IMR-90 (cell line): ENCODE data around the gene USH2A.

Source experiments
- BHLHE40 ChIP-seq: fragments of 150-350 bp; IDR thresholded peaks from 2 replicates; pipeline ENCODE4 v1.6.1; 2016; ENCODE audit warnings: mild to moderate bottlenecking, low read depth, low read length
- CEBPB ChIP-seq: IDR thresholded peaks from 2 replicates; pipeline ENCODE4 v1.6.1; 2012; ENCODE audit warnings: low read depth, low read length, improper control_type of control experiment
- CHD1 ChIP-seq: IDR thresholded peaks from 2 replicates; pipeline ENCODE4 v1.6.1; 2012; ENCODE audit warnings: low read depth, low read length, improper control_type of control experiment
- FOS ChIP-seq: fragments of 150-350 bp; IDR thresholded peaks from 2 replicates; pipeline ENCODE4 v1.6.1; 2016; ENCODE audit warnings: low read depth, low read length
- MAFK ChIP-seq: IDR thresholded peaks from 2 replicates; pipeline ENCODE4 v1.6.1; 2012; ENCODE audit warnings: low read depth, low read length, improper control_type of control experiment
- MAZ ChIP-seq: IDR thresholded peaks from 2 replicates; pipeline ENCODE4 v1.6.1; 2012; ENCODE audit warnings: low read depth, mild to moderate bottlenecking, low read length, improper control_type of control experiment, moderate library complexity, borderline replicate concordance
- NFE2L2 ChIP-seq: fragments of 150-350 bp; IDR thresholded peaks from 2 replicates; pipeline ENCODE4 v1.6.1; 2016; ENCODE audit warnings: low read depth, mild to moderate bottlenecking, low read length
- POLR2A ChIP-seq: IDR thresholded peaks from 2 replicates; pipeline ENCODE4 v1.6.1; 2012; ENCODE audit warnings: mild to moderate bottlenecking, low read depth, low read length
- RFX5 ChIP-seq: IDR thresholded peaks from 2 replicates; pipeline ENCODE4 v1.8.0; 2012; ENCODE audit warnings: low read depth, mild to moderate bottlenecking, low read length, moderate library complexity
- SMC3 ChIP-seq: fragments of 150-350 bp; IDR thresholded peaks from 2 replicates; pipeline ENCODE4 v1.6.1; 2016; ENCODE audit warnings: low read depth, mild to moderate bottlenecking, antibody characterized with exemption, low read length, moderate library complexity
- TF ChIP-seq, protein P1 (sequence below): conservative IDR thresholded peaks from 2 replicates; pipeline ENCODE4 v1.5.1; 2012; ENCODE audit warnings: mild to moderate bottlenecking, low read depth, low read length, improper control_type of control experiment
- TF ChIP-seq, protein P2 (sequence below): fragments of 150-350 bp; IDR thresholded peaks from 2 replicates; pipeline ENCODE4 v1.6.1; 2017; ENCODE audit warnings: mild to moderate bottlenecking, antibody characterized with exemption, low read length, low read depth

- TF ChIP-seq, protein P1, sequence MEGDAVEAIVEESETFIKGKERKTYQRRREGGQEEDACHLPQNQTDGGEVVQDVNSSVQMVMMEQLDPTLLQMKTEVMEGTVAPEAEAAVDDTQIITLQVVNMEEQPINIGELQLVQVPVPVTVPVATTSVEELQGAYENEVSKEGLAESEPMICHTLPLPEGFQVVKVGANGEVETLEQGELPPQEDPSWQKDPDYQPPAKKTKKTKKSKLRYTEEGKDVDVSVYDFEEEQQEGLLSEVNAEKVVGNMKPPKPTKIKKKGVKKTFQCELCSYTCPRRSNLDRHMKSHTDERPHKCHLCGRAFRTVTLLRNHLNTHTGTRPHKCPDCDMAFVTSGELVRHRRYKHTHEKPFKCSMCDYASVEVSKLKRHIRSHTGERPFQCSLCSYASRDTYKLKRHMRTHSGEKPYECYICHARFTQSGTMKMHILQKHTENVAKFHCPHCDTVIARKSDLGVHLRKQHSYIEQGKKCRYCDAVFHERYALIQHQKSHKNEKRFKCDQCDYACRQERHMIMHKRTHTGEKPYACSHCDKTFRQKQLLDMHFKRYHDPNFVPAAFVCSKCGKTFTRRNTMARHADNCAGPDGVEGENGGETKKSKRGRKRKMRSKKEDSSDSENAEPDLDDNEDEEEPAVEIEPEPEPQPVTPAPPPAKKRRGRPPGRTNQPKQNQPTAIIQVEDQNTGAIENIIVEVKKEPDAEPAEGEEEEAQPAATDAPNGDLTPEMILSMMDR: no peak
- TF ChIP-seq POLR2A: no peak
- no peak for TF ChIP-seq CHD1
- TF ChIP-seq, protein P2, sequence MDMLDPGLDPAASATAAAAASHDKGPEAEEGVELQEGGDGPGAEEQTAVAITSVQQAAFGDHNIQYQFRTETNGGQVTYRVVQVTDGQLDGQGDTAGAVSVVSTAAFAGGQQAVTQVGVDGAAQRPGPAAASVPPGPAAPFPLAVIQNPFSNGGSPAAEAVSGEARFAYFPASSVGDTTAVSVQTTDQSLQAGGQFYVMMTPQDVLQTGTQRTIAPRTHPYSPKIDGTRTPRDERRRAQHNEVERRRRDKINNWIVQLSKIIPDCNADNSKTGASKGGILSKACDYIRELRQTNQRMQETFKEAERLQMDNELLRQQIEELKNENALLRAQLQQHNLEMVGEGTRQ: no peak
- TF ChIP-seq MAFK: no peak
- no peak for TF ChIP-seq CEBPB
- TF ChIP-seq SMC3: no peak
- TF ChIP-seq MAZ: no peak
- no peak for TF ChIP-seq FOS
- TF ChIP-seq NFE2L2: no peak
- TF ChIP-seq RFX5: no peak
- TF ChIP-seq BHLHE40: no peak
These were observed 828.0 kb downstream of the USH2A start for GRCh38 chr1:215595231-215595630.
